Measurements from ENCODE around the gene C17orf50. TPM values are rescaled to one million over a fixed set of nuclear protein-coding genes. Genes with fewer than 3 reads are reported as not detected.

Gene C17orf50
- total RNA-seq, 2 donors from 2014 or later, result not detected

GRCh38 chr17:35742896-35743477, 17.7 kb upstream of the C17orf50 start:
- Histone ChIP-seq H3K4me1 (peaks cover 10% of the 10 kb centered on the region), H3K27me3 (peaks cover 0 to 14% of the 10 kb centered on the region in 2 donors), H3K4me3 (no peak overlapping the region), H3K27ac (no peak overlapping the region), H3K36me3 (replicated peaks in 1 of 2; ENCODE audit: insufficient read depth in 1 of 2, low read depth in 2 of 2) (no peaks in the 10 kb centered on the region), H3K9me3 (no peaks in the 10 kb centered on the region)
- intact Hi-C loops (cut with DNase I), result loop anchor here (10.0 kb wide), 1 partner anchor 428 kb away; no protein-coding TSS in a partner anchor
- DNase-seq (no peak), ATAC-seq (no peak)
- TF ChIP-seq CTCF (IDR thresholded peaks at IDR 0.05) (no peak), POLR2A (IDR thresholded peaks at IDR 0.05) (no peak)
- WGBS, 2 donors, result 50 to 64% methylated on average over 7 of the region's 7 CpGs

- no peak for ATAC-seq
- peak in 1 of 4 donors; percentile 39 for DNase-seq
- Histone ChIP-seq H3K9me3 (no peaks in the 10 kb centered on the region), H3K27ac (no peak overlapping the region), H3K4me1 (peaks cover 10% of the 10 kb centered on the region), H3K4me3 (no peak overlapping the region), H3K27me3 (peaks cover 0 to 15% of the 10 kb centered on the region in 2 donors), H3K36me3 (replicated peaks in 1 of 2; ENCODE audit: insufficient read depth in 1 of 2, low read depth in 2 of 2) (no peaks in the 10 kb centered on the region)
- WGBS, 2 donors, result 53% methylated on average over 7 of the region's 7 CpGs
- TF ChIP-seq POLR2A (IDR thresholded peaks at IDR 0.05), result no peak
- TF ChIP-seq CTCF (IDR thresholded peaks at IDR 0.05), result no peak
- intact Hi-C loops (cut with DNase I), result loop anchor here (10.0 kb wide), 1 partner anchor 429 kb away; no protein-coding TSS in a partner anchor
Measured at GRCh38 chr17:35743626-35744328, 16.9 kb upstream of the C17orf50 start.

GRCh38 chr17:35744830-35745229, 15.9 kb upstream of the C17orf50 start:
- Histone ChIP-seq H3K4me3 (no peak overlapping the region), H3K27ac (no peak overlapping the region), H3K9me3 (no peaks in the 10 kb centered on the region), H3K4me1 (peaks cover 11% of the 10 kb centered on the region), H3K27me3 (peaks cover 0 to 15% of the 10 kb centered on the region in 2 donors), H3K36me3 (replicated peaks in 1 of 2; ENCODE audit: insufficient read depth in 1 of 2, low read depth in 2 of 2) (no peaks in the 10 kb centered on the region)
- no peak for ATAC-seq
- WGBS, 2 donors, result 42 to 64% methylated on average over 8 of the region's 8 CpGs
- no peak for TF ChIP-seq CTCF (IDR thresholded peaks at IDR 0.05)
- TF ChIP-seq POLR2A (IDR thresholded peaks at IDR 0.05), result no peak
- intact Hi-C loops (cut with DNase I), result loop anchor here (5.0 to 10.0 kb wide), 2 partner anchors 133 to 430 kb away; no protein-coding TSS in a partner anchor
- DNase-seq, result no peak

- WGBS, 2 donors, result 73% methylated on average over 5 of the region's 7 CpGs; no CpG with 5 or more reads in 1 of the 2 donors
- DNase-seq (no peak), ATAC-seq (no peak)
- no peak overlapping the region for H3K27ac ChIP-seq
- intact Hi-C loops (cut with DNase I), result loop anchor here (5.0 to 10.0 kb wide), 2 partner anchors 133 to 430 kb away; no protein-coding TSS in a partner anchor
- H3K4me3 ChIP-seq, result no peak overlapping the region
- H3K9me3 ChIP-seq, result no peaks in the 10 kb centered on the region
- H3K36me3 ChIP-seq (replicated peaks in 1 of 2; ENCODE audit: insufficient read depth in 1 of 2, low read depth in 2 of 2), result no peaks in the 10 kb centered on the region
- TF ChIP-seq POLR2A (IDR thresholded peaks at IDR 0.05) (no peak), CTCF (IDR thresholded peaks at IDR 0.05) (no peak)
- peaks cover 0 to 15% of the 10 kb centered on the region in 2 donors for H3K27me3 ChIP-seq
- H3K4me1 ChIP-seq, result peaks cover 14% of the 10 kb centered on the region
Measured at GRCh38 chr17:35745246-35745645, 15.4 kb upstream of the C17orf50 start.
